ENCODE data around the gene SLC25A15.

- TF ChIP-seq CTCF (IDR thresholded peaks at IDR 0.05) (no peak), EZH2 (IDR thresholded peaks at IDR 0.05; ENCODE audit: borderline replicate concordance, insufficient read depth, low read depth, low read length, poor library complexity, severe bottlenecking) (no peak)
These were observed 19.4 kb upstream of the SLC25A15 start for GRCh38 chr13:40769970-40770369.
